IPS DF 4.7 (cell line): ENCODE results near the gene ZSCAN31.
"Not testable (repeated sequence)": the region's sequence is repeated elsewhere in the genome, so short reads cannot be mapped to it uniquely, and the experiment has no call there.

Experiments
- DNase-seq: peaks from one replicate; pipeline ENCODE4 v3.0.0-alpha.2; 2013; ENCODE audit warnings: low spot score; ENCODE audit errors: extremely low read depth

Gene ZSCAN31

DNA sequence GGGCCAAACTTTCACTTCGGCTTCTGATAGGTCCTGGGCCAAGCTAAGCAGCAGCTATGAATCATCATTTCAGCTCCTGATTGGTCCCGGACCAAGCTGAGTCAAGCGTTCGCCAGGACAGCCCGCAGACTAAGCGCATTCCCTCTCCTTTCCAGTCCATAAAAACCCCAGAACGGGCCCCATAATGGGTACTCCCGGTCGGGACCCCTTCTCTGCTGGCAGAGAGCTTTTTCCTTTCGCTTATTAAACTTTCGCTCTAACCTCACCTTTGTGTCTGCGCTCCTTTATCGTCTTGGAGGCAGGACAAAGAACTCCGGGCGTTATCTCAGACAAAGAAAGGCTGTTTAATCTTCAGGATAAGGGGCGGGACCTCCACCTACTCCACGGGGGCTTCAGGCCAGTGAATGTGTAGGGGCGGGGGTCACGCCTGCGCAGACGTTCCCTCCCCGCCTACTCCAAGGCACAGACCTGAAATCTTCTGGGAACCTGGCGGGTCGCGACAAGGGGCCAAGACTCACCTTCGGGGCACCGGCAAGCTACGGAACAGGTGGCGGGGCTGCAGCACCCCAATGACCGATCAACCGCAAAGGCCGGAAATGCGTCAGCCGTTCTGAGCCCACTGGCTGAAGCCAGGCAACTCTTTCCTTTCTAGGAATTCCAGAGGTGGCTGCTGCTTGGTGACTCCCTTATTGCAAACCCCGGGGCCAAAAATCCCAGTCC lies at the start of gene ZSCAN31:
TSS of gene ZSCAN31 (minus strand) at position 585 of the 720 bp plus-strand sequence. CDS start 6,465 bp downstream, outside the sequence.
- DNase-seq = peak; percentile 97

DNA sequence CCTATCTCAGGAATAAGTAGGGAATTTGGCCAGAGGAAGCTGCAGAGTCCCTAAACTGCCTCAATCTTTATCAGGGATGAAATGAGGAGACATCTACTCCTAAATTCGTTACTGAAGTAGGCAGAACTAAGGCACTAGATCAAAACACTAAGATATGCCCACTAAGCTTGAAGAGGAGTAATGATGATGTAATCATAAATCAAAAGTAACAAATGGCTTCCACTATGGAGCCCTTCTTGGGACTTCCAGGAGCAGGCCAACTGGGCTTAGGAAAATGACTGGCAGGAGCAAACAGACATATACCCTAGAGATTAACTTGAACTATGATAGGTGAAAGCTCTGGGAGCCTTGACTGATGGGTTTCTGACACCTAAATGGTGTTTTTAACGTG lies 48.2 kb upstream of the ZSCAN31 start:
- no peak for DNase-seq

DNA sequence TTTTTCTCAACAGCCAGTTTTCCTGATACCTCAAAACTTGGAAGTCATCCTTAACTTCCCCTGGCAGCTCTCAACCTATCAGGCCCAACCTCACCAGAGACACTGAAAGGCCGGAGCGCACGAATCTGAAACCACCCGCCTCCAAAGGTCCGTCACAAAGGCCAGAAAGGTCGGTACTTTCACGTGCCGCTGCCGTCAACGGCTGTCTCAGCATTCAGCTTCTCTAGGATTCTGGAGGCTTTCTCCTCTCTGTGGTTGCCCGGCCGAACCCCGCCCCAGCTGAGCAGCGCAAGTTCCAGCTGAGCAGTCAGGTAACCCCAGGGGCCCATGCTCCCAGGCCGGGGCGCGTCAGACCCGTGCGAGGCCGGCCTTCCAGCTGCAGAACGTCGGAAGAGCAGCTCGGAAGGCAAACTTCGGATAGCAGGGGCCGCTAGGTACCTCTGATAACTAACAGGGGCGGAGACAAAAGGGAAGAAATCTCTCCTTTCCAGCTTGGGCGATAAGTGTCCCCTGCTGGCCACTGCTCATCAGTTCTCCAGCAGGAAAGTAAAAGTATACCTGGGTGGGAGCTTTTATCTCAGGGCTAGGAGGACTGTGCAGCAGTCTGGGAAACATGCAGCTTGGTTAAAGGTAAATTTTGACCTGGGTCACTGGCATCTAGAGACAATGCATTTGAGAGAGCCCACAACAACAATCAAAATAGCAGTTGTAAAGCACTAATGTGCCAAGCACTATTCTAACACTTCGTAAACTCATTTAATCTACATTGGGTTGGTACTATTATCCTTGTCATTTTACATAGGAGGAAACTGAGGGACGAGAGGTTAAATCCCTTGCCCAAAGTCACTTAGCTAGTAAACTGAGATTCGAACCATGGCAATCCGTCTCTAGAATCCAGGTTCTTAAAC lies 47.5 kb upstream of the ZSCAN31 start:
- peak; percentile 74 for DNase-seq

DNA sequence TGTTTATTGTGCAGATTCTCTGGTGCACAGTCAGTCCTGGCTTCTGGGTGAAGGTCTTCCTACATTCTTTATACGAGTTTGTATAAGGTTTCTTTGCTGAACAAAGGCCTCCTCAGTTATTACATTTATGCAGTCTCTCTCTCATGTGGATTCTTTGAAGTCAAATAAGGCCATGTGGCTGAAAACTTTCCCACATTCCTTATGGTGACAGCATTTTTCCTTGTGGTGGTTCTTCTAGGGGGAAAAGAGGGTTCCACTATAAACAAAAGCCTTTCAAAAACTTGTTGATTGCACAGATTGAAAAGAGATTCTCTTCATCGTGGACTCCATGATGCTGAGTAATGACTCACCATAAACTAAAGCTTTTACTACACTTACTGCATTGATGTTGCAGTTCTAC lies 44.4 kb upstream of the ZSCAN31 start:
- no peak for DNase-seq

DNA sequence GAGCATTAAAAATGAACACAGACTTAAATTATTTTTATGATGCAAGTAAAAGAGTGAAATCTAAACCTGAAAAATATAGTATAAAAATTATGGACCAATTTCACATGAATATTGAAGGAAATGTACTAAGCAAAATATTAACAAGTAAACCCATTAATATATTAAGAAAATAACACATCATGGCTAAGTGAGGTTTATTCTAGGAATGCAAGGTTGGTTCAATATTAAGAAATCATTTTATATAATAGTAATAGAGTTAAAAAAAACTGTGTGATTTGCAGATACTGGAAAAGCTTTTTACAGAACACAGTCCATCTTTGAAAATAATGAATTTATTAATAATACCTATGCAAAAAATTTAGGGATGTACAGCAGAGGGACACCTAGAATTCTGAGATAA lies 42.7 kb upstream of the ZSCAN31 start:
- no peak for DNase-seq

- no peak for DNase-seq
These were observed 41.9 kb upstream of the ZSCAN31 start for GRCh38 chr6:28377879-28378278.

DNA sequence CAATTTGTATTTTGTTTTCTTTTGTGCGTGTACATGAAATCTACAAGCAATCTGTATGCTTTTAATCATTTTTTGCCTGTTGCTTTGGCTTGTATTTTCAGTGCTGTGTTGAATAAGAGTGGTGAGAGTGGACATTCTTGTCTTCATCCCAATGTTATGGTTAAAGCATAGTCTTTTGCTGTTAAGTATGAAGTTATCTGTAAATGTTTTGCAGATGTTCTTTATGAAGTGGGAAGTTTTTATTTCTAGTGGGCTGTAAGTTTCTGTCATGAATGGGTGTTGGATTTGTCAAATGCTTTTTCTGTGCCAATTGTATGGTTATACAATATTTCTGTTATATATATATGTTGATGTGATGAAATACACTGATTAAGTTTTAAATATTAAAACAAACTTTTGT lies 38.0 kb upstream of the ZSCAN31 start:
- no peak for DNase-seq

DNA sequence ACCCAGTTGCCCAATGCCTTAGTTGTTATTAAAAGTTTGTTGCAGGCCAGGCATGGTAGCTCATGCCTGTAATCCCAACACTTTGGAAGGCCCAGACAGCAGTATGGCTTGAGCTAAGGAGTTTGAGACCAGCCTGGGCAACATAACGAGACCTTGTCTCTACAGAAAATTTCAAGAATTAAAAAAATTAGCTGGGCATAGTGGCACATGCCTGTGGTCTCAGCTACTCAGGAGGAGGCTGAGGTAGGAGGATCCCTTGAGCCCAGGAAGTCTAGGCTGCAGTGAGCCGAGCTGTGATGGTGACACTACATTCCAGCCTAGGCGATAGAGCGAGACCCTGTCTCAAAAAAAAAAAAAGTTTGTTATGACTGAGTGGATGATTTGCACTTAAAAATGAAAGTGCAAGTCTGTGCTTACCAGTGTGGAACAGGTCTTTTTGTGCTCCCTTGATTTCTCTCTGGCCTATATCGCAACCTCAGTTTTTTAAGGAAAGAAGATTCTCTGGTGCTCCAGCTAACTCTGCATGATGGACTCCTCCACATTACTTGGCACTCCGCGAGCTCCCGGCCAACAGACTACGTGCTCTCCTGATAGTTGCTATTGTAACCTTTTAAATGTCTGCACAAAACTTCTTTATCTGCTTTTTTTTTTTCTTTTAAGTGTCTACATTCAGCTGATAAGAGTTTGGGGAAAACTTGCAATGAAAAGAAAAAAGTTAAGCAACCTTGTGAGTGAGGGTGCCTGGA lies 35.9 kb upstream of the ZSCAN31 start:
- DNase-seq = no peak

DNA sequence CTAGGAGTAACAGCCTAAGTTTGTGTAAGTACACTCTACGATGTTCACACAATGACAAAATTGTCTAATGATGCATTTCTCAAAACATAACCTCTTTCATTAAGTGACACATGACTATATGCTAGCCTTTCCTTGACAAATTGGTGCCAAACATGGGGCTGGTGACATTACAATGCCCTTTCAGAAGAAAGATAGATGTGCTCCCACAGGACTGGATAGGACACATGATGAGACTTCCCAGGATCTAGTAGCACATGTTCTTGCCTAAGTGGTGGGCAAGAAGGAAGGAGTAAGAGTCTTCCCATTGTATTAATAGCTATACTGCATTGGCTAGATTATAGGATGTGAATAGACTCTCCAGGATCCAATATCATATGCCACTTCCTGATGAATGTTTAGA lies 35.3 kb upstream of the ZSCAN31 start:
- DNase-seq = no peak

DNA sequence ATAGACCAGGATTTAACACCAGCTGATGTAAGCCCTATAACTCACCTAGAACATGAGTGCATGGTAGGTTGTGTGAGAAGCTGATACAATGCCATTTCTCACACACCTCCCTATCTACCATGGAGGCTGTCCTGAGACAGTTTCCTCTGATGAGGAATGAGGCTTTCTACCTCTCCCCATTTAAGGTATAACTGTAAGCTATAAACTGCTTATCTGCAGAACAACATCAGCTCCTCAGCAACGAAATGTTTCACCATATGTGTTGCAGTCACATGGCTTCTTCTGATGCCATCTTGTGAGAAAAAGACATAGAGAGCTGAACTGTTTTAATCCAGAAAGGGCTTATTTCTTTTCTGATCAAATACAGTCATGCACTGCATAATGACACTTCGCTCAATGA lies 34.5 kb upstream of the ZSCAN31 start:
- DNase-seq = no peak

DNA sequence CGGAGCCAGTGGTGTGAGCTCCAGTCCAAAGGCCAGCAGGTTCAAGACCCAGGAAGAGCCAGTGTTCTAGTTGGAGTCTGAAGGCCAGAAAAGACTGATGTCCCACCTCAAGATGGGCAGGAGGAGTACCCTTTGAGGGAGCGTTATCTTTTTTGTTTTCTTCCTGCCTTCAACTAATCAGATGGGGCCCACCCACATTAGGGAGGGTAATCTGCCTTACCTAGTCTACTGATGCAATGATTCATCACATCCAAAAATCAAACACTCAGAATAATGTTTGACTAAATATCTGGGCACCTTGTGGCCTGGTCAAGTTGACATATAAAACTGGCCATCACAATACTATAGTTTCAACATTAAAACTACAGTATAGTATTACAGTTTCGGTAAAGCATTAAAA lies 33.5 kb upstream of the ZSCAN31 start:
- no peak for DNase-seq

GRCh38 chr6:28368522-28368921 lies 32.6 kb upstream of the ZSCAN31 start:
- no peak for DNase-seq

DNA sequence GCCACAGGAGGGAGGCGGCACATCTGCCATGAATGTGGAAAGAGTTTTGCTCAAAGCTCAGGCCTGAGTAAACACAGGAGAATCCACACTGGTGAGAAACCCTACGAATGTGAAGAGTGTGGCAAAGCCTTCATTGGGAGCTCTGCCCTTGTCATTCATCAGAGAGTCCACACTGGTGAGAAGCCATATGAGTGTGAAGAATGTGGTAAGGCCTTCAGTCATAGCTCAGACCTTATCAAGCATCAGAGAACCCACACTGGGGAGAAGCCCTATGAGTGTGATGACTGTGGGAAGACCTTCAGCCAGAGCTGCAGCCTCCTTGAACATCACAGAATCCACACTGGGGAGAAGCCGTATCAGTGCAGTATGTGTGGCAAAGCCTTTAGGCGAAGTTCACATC lies 29.6 kb upstream of the ZSCAN31 start:
- DNase-seq = not testable (repeated sequence)

DNA sequence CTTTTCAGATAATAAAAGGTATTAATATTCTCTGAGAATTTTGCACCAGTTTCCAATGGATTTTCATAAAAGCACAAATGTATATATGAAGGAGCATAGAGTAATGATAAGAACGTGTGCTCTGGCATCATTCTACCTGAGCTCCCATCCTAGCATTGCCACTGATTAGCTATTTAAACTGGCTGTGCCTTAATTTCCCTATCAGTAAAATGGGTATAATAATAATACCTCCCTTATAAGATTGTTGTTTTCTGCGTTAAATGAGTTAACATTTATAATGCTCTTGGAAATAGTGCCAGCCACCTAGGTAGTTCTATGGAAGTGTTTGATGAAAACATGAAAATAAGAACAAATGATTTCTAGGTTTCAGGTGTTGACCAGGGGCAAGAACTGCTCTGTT lies 25.0 kb upstream of the ZSCAN31 start:
- DNase-seq = no peak

GRCh38 chr6:28359562-28359961 lies 23.6 kb upstream of the ZSCAN31 start:
- DNase-seq = not testable (repeated sequence)

- no peak for DNase-seq
These were observed 21.1 kb upstream of the ZSCAN31 start for GRCh38 chr6:28357036-28357435.

- DNase-seq = no peak
These were observed 20.7 kb upstream of the ZSCAN31 start for GRCh38 chr6:28356666-28357020.

GRCh38 chr6:28355743-28356665 lies 20.1 kb upstream of the ZSCAN31 start:
- peak; percentile 98 for DNase-seq

GRCh38 chr6:28354688-28355554 lies 19.0 kb upstream of the ZSCAN31 start:
- DNase-seq = no peak
